K562 (cell line): ENCODE results near the gene TTC19. TPM values are rescaled to one million over a fixed set of nuclear protein-coding genes. Genes with fewer than 3 reads are reported as not detected.

Source experiments
- CREM ChIP-seq: IDR thresholded peaks from 2 replicates; pipeline ENCODE4 v1.6.1; 2014; ENCODE audit warnings: antibody characterized with exemption, low read depth
- DMBX1 ChIP-seq: fragments of 250-450 bp; sonication (Bioruptor Pico); IDR thresholded peaks from 2 replicates; pipeline ENCODE4 v1.8.0; 2022; ENCODE audit warnings: inconsistent platforms, mild to moderate bottlenecking, moderate library complexity, borderline replicate concordance
- POLR2AphosphoS2 ChIP-seq: IDR thresholded peaks from 2 replicates; pipeline ENCODE4 v1.6.1; 2012; ENCODE audit warnings: low read length, improper control_type of control experiment
- SMAD1 ChIP-seq: fragments of 150-350 bp; IDR thresholded peaks from 2 replicates; pipeline ENCODE4 v1.6.1; 2014; ENCODE audit warnings: low read length, low read depth; ENCODE audit not compliant: partially characterized antibody
- SRSF7 ChIP-seq: fragments of 200-400 bp; formaldehyde crosslinking; optimal IDR thresholded peaks from 2 replicates; pipeline ENCODE3; 2017; ENCODE audit warnings: mild to moderate bottlenecking, low read depth, low read length
- SUPT5H ChIP-seq: fragments of 450-650 bp; IDR thresholded peaks from 2 replicates; pipeline ENCODE4 v1.6.1; 2016
- THRAP3 ChIP-seq: fragments of 450-650 bp; IDR thresholded peaks from 2 replicates; pipeline ENCODE4 v1.6.1; 2016; ENCODE audit warnings: mild to moderate bottlenecking, inconsistent platforms, borderline replicate concordance
- TOE1 ChIP-seq, 2 experiments: fragments of 450-650 bp in 1 of 2; sonication (generic) in 1 of 2; formaldehyde crosslinking in 1 of 2; IDR thresholded peaks; 2 replicates each; pipeline versions ENCODE4 v1.7.1 to v1.8.0; 2016 to 2022; ENCODE audit warnings: borderline replicate concordance in 2 of 2, mild to moderate bottlenecking in 2 of 2, antibody characterized with exemption in 1 of 2, inconsistent platforms in 1 of 2, low read depth in 1 of 2, missing genetic modification reagents in 1 of 2, moderate library complexity in 1 of 2
- TRIM24 ChIP-seq, 2 experiments: fragments of 450-650 bp; IDR thresholded peaks; 2 replicates each; pipeline ENCODE4 v1.6.1; 2016
- ZBTB7A ChIP-seq: IDR thresholded peaks from 2 replicates; pipeline ENCODE4 v1.6.1; 2011; ENCODE audit warnings: low read depth, mild to moderate bottlenecking, low read length, moderate library complexity, borderline replicate concordance; ENCODE audit not compliant: control insufficient read depth
- ZNF584 ChIP-seq: fragments of 200-800 bp; sonication (Bioruptor generic); IDR thresholded peaks from 2 replicates; pipeline ENCODE4 v1.6.1; 2016; ENCODE audit warnings: low read depth, mild to moderate bottlenecking, missing genetic modification characterization, missing compliant biosample characterization
- polyA plus RNA-seq, 8 experiments: library from polyadenylated mRNA; depleted of rRNA in 4 of 8; stranded (reverse) in 5 of 8; unstranded in 3 of 8; fragments of >200 nt; fragmentation: Nextera tagmentation in 2 of 8; fragmentation: Illumina TruSeq in 1 of 8; extraction: Ambion mirVana in 2 of 8; extraction: Trizol in 1 of 8; gene quantifications; 2 replicates each; pipeline versions ENCODE4 v1.2.1 to v1.2.3, GENCODE V29; 2011 to 2014; ENCODE audit warnings: inconsistent platforms in 1 of 8, missing spikeins in 1 of 8
- total RNA-seq, 7 experiments: library from RNA; depleted of rRNA in 6 of 7; stranded (reverse); fragments of >200 nt in 6 of 7; fragmentation: Illumina TruSeq in 2 of 7; extraction: Trizol in 2 of 7; gene quantifications; 2 replicates each; pipeline versions ENCODE4 v1.2.1 to v1.2.3, GENCODE V29; 2011 to 2021; ENCODE audit warnings: low replicate concordance in 1 of 7
- TF ChIP-seq, protein P1 (sequence below), 2 experiments: fragments of 450-650 bp in 1 of 2; sonication (generic) in 1 of 2; formaldehyde crosslinking in 1 of 2; IDR thresholded peaks; 2 replicates each; pipeline versions ENCODE4 v1.7.1 to v1.9.0; 2016 to 2022; ENCODE audit warnings: inconsistent platforms in 1 of 2, mild to moderate bottlenecking in 1 of 2, missing genetic modification reagents in 1 of 2
- TF ChIP-seq, protein P2 (sequence below): fragments of 250-450 bp; sonication (Bioruptor Pico); IDR thresholded peaks from 2 replicates; pipeline ENCODE4 v1.4.0; 2020
- TF ChIP-seq, protein P3 (sequence below), 2 experiments: fragments of 450-650 bp; IDR thresholded peaks; 2 replicates each; pipeline ENCODE4 v1.6.1; 2016

The TTC19 gene
- total and polyA plus RNA-seq, 9 of the 15 experiments (the other 6 are each of a cell fraction or from before 2014, with no cell fraction given), result 8.1 to 60.8 (median 25.3) TPM

DNA sequence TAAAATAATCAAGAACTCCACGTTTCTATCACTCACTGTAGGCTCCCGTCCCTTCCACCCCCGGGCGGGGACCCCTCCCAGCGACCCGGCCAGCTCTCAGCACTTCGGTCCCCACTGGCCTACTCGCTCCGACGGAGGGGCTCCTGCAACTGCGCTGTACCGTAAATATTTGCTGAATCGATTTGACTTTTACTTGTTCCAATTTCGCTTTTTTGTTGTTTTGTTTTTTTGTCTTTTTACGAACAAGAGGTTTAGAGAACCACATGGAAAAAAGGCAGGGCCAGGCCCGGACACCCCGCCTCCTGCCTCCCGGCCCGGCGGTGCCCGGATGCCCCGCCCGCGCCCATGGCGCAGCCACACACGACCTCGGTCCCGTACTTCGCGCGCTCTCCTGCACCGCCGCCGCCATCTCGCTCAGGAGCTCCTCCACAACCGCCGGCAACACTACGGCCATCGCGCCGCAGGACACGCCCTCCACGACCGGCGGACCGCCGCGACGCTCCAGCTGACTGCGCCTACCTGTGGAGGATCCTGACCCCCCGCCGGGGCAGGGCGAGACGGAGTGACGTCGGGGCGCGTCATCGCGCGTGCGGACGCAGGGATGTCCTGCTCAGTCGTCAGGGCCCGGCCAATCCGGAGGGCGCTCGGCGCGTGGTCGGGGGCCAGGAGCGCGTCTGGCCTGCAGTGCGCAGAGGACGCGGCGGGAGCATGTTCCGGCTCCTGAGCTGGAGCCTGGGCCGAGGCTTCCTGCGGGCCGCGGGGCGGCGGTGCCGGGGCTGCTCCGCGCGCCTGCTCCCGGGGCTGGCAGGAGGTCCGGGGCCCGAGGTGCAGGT lies at the start of gene TTC19, which contains the start of gene ZSWIM7 (continued):
- TF ChIP-seq, protein P1, sequence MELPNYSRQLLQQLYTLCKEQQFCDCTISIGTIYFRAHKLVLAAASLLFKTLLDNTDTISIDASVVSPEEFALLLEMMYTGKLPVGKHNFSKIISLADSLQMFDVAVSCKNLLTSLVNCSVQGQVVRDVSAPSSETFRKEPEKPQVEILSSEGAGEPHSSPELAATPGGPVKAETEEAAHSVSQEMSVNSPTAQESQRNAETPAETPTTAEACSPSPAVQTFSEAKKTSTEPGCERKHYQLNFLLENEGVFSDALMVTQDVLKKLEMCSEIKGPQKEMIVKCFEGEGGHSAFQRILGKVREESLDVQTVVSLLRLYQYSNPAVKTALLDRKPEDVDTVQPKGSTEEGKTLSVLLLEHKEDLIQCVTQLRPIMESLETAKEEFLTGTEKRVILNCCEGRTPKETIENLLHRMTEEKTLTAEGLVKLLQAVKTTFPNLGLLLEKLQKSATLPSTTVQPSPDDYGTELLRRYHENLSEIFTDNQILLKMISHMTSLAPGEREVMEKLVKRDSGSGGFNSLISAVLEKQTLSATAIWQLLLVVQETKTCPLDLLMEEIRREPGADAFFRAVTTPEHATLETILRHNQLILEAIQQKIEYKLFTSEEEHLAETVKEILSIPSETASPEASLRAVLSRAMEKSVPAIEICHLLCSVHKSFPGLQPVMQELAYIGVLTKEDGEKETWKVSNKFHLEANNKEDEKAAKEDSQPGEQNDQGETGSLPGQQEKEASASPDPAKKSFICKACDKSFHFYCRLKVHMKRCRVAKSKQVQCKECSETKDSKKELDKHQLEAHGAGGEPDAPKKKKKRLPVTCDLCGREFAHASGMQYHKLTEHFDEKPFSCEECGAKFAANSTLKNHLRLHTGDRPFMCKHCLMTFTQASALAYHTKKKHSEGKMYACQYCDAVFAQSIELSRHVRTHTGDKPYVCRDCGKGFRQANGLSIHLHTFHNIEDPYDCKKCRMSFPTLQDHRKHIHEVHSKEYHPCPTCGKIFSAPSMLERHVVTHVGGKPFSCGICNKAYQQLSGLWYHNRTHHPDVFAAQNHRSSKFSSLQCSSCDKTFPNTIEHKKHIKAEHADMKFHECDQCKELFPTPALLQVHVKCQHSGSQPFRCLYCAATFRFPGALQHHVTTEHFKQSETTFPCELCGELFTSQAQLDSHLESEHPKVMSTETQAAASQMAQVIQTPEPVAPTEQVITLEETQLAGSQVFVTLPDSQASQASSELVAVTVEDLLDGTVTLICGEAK (IDR thresholded peaks at IDR 0.05), result peak; percentile 38; the same call in 1 of the 2 replicates
- TF ChIP-seq, protein P1 (CRISPR knock-in tag; IDR thresholded peaks at IDR 0.05), result no peak
- TF ChIP-seq ZNF584 (CRISPR knock-in tag) (no peak), SRSF7 (no peak), POLR2AphosphoS2 (no peak), SUPT5H (peak; percentile 68), SMAD1 (peak; percentile 19), DMBX1 (CRISPR knock-in tag) (no peak), CREM (peak; percentile 99), ZBTB7A (peak; percentile 50; the same call in 1 of the 2 replicates), TRIM24 (IDR thresholded peaks at IDR 0.05) (0 out of 4 replicates have a peak, but pooled peaks of 1 of the 2 experiments have one; percentile 28), THRAP3 (no peak), TOE1 (IDR thresholded peaks at IDR 0.05; ENCODE audit: borderline replicate concordance) (no peak), TOE1 (CRISPR knock-in tag; IDR thresholded peaks at IDR 0.05; ENCODE audit: borderline replicate concordance, low read depth) (0 out of 2 replicates have a peak, but pooled peaks have one; percentile 55)
- TF ChIP-seq, protein P2, sequence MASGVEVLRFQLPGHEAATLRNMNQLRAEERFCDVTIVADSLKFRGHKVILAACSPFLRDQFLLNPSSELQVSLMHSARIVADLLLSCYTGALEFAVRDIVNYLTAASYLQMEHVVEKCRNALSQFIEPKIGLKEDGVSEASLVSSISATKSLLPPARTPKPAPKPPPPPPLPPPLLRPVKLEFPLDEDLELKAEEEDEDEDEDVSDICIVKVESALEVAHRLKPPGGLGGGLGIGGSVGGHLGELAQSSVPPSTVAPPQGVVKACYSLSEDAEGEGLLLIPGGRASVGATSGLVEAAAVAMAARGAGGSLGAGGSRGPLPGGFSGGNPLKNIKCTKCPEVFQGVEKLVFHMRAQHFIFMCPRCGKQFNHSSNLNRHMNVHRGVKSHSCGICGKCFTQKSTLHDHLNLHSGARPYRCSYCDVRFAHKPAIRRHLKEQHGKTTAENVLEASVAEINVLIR (CRISPR knock-in tag), result peak; percentile 95
- TF ChIP-seq, protein P3, sequence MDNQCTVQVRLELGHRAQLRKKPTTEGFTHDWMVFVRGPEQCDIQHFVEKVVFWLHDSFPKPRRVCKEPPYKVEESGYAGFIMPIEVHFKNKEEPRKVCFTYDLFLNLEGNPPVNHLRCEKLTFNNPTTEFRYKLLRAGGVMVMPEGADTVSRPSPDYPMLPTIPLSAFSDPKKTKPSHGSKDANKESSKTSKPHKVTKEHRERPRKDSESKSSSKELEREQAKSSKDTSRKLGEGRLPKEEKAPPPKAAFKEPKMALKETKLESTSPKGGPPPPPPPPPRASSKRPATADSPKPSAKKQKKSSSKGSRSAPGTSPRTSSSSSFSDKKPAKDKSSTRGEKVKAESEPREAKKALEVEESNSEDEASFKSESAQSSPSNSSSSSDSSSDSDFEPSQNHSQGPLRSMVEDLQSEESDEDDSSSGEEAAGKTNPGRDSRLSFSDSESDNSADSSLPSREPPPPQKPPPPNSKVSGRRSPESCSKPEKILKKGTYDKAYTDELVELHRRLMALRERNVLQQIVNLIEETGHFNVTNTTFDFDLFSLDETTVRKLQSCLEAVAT (IDR thresholded peaks at IDR 0.05), result no peak
